Body of pancreas (tissue), 4 donors: ENCODE data around the gene RCN2. TPM values are rescaled to one million over a fixed set of nuclear protein-coding genes. Genes with fewer than 3 reads are reported as not detected.

Experiments
- ATAC-seq: fragments of 150-250 bp; one replicate; pipeline ENCODE4 v1.9.1; 2016
- DNase-seq, 4 donors: peaks; one replicate each; pipeline ENCODE4 v3.0.0-alpha.2; 2019
- H3K27ac ChIP-seq, 4 donors: fragments of 200-600 bp; sonication (generic); 1 replicate in 3 of 4; 2 replicates in 1 of 4; pipeline versions ENCODE4 v1.5.1 to v1.6.1; 2016 to 2019; ENCODE audit warnings: mild to moderate bottlenecking in 1 of 4, mixed read lengths in 1 of 4, moderate library complexity in 1 of 4
- H3K27me3 ChIP-seq, 2 donors: fragments of 200-600 bp; sonication (generic); one replicate each; pipeline ENCODE4 v1.6.0; 2016; ENCODE audit warnings: mild to moderate bottlenecking in 1 of 2
- H3K36me3 ChIP-seq, 2 donors: fragments of 200-600 bp; sonication (generic); replicated peaks in 1 of 2; 2 replicates each; pipeline ENCODE4 v1.5.1; 2016; ENCODE audit warnings: low read depth in 2 of 2; ENCODE audit not compliant: insufficient read depth in 1 of 2
- H3K4me1 ChIP-seq: fragments of 200-600 bp; sonication (generic); one replicate; pipeline ENCODE4 v1.6.0; 2016
- H3K4me3 ChIP-seq, 2 donors: fragments of 200-600 bp; sonication (generic); 1 replicate in 1 of 2; 2 replicates in 1 of 2; pipeline ENCODE4 v1.5.1; 2016 to 2019
- H3K9me3 ChIP-seq, 3 donors: fragments of 200-600 bp; sonication (generic); 1 replicate in 2 of 3; 2 replicates in 1 of 3; pipeline ENCODE4 v1.5.1; 2016
- CTCF ChIP-seq, 7 experiments: fragments of 450-650 bp in 4 of 7; fragments of 200-600 bp in 3 of 7; sonication (generic) in 3 of 7; IDR thresholded peaks; one replicate each; pipeline ENCODE4 v1.5.1; 2016 to 2019; ENCODE audit warnings: antibody characterized with exemption in 7 of 7
- POLR2A ChIP-seq, 3 donors: fragments of 450-650 bp; IDR thresholded peaks; one replicate each; pipeline ENCODE4 v1.6.1; 2016; ENCODE audit warnings: antibody characterized with exemption in 3 of 3, mild to moderate bottlenecking in 2 of 3
- WGBS, 2 donors: methylation state at CpG; one replicate each; pipeline ENCODE4 v1.1.5; 2017; 5-methylcytosine and 5-hydroxymethylcytosine counted together
- intact Hi-C: fragments of 100-400 bp; cut with DNase I; formaldehyde crosslinking; loops from one replicate; pipeline ENCODE4 v1.15.1; 2023
- total RNA-seq, 2 donors: library from RNA; depleted of rRNA; stranded (reverse); fragments of >200 nt; gene quantifications; one replicate each; pipeline ENCODE4 v1.1.0, GENCODE V29; 2016

The RCN2 gene
- total RNA-seq, 2 donors from 2014 or later = 22.8 to 25.1 TPM

GRCh38 chr15:76904461-76905012, 27.0 kb upstream of the RCN2 start:
- Histone ChIP-seq H3K27me3 (no peaks in the 10 kb centered on the region), H3K4me1 (peaks cover 30% of the 10 kb centered on the region), H3K36me3 (no peaks in the 10 kb centered on the region), H3K4me3 (peak overlapping the region; percentile 67 to 96), H3K27ac (peak overlapping the region; percentile 87 to 95 (median 90)), H3K9me3 (no peaks in the 10 kb centered on the region)
- no peak for TF ChIP-seq CTCF (IDR thresholded peaks at IDR 0.05)
- TF ChIP-seq POLR2A (IDR thresholded peaks at IDR 0.05) = no peak
- intact Hi-C loops = no loop called here
- WGBS, 2 donors = 1 to 3% methylated on average over 10 to 29 of the region's 29 CpGs
- DNase-seq (peak; percentile 28 to 48 (median 32)), ATAC-seq (peak; percentile 25)

GRCh38 chr15:76905013-76905839, 26.3 kb upstream of the RCN2 start, which contains the start of gene SCAPER:
TSS of gene SCAPER (minus strand) at chr15:76905340. CDS start at chr15:76883817, 21,523 bp downstream.
- ATAC-seq (peak; percentile 96), DNase-seq (peak; percentile 93 to 95 (median 94))
- H3K27me3 ChIP-seq = no peaks in the 10 kb centered on the region
- peak in 1 of 7 experiments; percentile 26 for TF ChIP-seq CTCF (IDR thresholded peaks at IDR 0.05)
- TF ChIP-seq POLR2A (IDR thresholded peaks at IDR 0.05) = peak; percentile 50 to 78 (median 77)
- peak within 1 kb of the TSS; percentile 87 to 95 (median 90) for H3K27ac ChIP-seq
- 0 to 1% methylated on average over 17 to 78 of the region's 78 CpGs for WGBS, 2 donors
- H3K4me1 ChIP-seq = peaks cover 30% of the 10 kb centered on the region
- no peaks in the 10 kb centered on the region for H3K36me3 ChIP-seq
- intact Hi-C loops = no loop called here
- H3K9me3 ChIP-seq = no peaks in the 10 kb centered on the region
- peak within 1 kb of the TSS; percentile 67 to 96 for H3K4me3 ChIP-seq

GRCh38 chr15:76905855-76906254, 25.7 kb upstream of the RCN2 start:
- Histone ChIP-seq H3K9me3 (no peaks in the 10 kb centered on the region), H3K36me3 (no peaks in the 10 kb centered on the region), H3K27ac (peak overlapping the region; percentile 87 to 95 (median 90)), H3K4me1 (peaks cover 30% of the 10 kb centered on the region), H3K27me3 (no peaks in the 10 kb centered on the region), H3K4me3 (no peak overlapping the region)
- ATAC-seq (peak; percentile 3), DNase-seq (peak in 2 of 4 donors; percentile 7 to 14)
- intact Hi-C loops = no loop called here
- TF ChIP-seq POLR2A (IDR thresholded peaks at IDR 0.05) = no peak
- 26 to 27% methylated on average over 9 of the region's 9 CpGs for WGBS, 2 donors

- Histone ChIP-seq H3K9me3 (no peaks in the 10 kb centered on the region), H3K27me3 (no peaks in the 10 kb centered on the region), H3K4me1 (no peaks in the 10 kb centered on the region), H3K4me3 (no peak overlapping the region), H3K36me3 (no peaks in the 10 kb centered on the region), H3K27ac (no peak overlapping the region)
- 77 to 88% methylated on average over 4 of the region's 4 CpGs for WGBS, 2 donors
- DNase-seq (no peak), ATAC-seq (no peak)
- TF ChIP-seq POLR2A (IDR thresholded peaks at IDR 0.05) = no peak
- no peak for TF ChIP-seq CTCF (IDR thresholded peaks at IDR 0.05)
- intact Hi-C loops = no loop called here
Observed at GRCh38 chr15:76912430-76912829, 19.1 kb upstream of the RCN2 start.

- Histone ChIP-seq H3K36me3 (no peaks in the 10 kb centered on the region), H3K27me3 (no peaks in the 10 kb centered on the region), H3K9me3 (no peaks in the 10 kb centered on the region), H3K4me1 (no peaks in the 10 kb centered on the region), H3K4me3 (no peak overlapping the region), H3K27ac (no peak overlapping the region)
- DNase-seq (no peak), ATAC-seq (no peak)
- intact Hi-C loops = no loop called here
- WGBS, 2 donors = 57 to 58% methylated on average over 2 of the region's 2 CpGs
- no peak for TF ChIP-seq POLR2A (IDR thresholded peaks at IDR 0.05)
- TF ChIP-seq CTCF (IDR thresholded peaks at IDR 0.05) = no peak
Observed at GRCh38 chr15:76913737-76914136, 17.8 kb upstream of the RCN2 start.
